ENCODE data around the gene GNAT2.

The GNAT2 gene

DNA sequence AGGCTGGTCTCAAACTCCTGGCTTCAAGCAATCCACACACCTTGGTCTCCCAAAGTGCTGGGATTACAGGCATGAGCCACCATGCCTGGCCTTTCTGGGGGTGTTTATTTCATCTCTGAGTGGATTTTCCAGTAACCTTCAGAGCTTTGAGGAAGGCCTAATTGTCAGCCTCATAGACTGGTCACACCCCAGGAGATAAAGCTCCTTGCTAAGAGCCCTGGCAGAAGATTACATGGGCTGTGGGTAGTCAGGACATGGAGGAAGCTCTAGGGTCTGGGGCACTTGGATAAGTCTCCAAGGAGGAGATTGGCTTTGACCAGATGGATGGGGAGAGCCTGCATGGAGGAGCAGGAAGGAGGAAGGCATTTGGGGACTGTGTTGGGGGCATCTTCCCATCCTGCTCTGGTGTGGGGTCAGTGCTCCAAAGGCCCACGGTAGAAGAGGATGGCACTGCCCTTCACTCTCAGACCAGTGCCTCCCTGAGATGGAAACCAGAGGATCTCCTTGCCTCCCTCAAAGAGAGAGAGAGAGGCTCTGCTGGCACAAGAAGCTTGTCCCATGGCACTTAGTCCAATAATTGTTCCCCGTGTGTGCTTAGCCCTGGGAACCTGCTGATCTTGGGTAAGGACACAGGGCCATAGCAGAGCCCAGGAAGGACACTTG, 21.8 kb upstream of the GNAT2 start:
- Histone ChIP-seq H3K27ac (ENCODE audit: low read depth, low read length) (no peak overlapping the region), H3K36me3 (ENCODE audit: insufficient read depth, low read length) (no peaks in the 10 kb centered on the region), H3K27me3 (ENCODE audit: insufficient read depth, low read length) (peaks cover 7% of the 10 kb centered on the region; the same call in 1 of the 2 replicates), H3K4me1 (ENCODE audit: insufficient read depth, low read length) (peaks cover 5% of the 10 kb centered on the region), H3K9ac (ENCODE audit: low read depth, low read length) (no peak overlapping the region), H3K9me3 (ENCODE audit: insufficient read depth, low read depth, low read length) (no peaks in the 10 kb centered on the region), H3K4me3 (ENCODE audit: low read length) (no peak overlapping the region)
- 87% methylated on average over 2 of the region's 2 CpGs for WGBS

DNA sequence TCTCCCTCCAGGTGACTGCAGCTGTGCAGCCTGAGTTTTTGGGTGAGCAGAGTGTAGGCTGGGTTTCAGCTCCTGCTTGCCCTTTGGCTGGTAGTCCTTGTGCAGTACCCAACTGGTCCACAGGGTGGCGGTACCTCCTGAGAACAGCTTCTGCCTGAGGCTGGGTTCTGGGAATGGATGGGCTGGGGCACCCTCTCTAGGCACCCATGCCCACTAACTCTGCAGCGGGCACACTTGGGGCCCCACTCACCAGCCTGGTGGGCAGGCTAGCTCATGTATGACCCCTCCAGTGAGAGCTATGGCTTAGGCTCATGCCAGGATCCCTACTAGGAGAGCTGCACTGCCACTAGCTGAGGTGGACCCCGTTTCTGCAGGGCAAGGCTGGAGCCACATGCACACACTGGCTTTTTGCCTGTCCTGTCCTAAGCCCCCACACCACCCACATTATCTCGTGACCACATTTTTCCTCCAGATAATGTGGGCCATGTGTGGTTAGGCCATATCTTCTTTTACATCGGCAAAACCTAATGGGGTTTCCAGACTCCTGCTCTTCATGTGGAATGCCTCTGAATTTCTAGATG, 21.0 kb upstream of the GNAT2 start:
- 46% methylated on average over 5 of the region's 5 CpGs for WGBS
- H3K4me1 ChIP-seq (ENCODE audit: insufficient read depth, low read length), result peaks cover 14% of the 10 kb centered on the region

DNA sequence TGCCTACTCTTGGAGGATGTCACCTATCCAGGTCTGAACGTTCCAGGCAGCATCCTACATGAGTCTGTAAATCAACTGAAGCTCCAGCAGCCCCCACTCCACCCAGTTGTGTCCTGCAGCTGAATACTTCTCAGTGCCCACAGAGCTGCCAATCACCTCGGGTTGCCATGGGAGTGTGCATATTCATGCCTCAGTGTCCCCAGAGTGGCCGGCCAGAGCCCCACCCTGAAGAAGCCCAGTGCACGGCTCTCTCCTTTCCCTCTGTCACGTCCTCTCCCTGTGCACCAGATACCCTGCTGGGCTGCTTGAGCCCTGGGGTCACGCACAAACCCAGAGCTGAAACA, 20.4 kb upstream of the GNAT2 start:
- Histone ChIP-seq H3K27ac (ENCODE audit: low read depth, low read length) (no peak overlapping the region), H3K27me3 (ENCODE audit: insufficient read depth, low read length) (peaks cover 7% of the 10 kb centered on the region; the same call in 1 of the 2 replicates), H3K9ac (ENCODE audit: low read depth, low read length) (no peak overlapping the region), H3K9me3 (ENCODE audit: insufficient read depth, low read depth, low read length) (no peaks in the 10 kb centered on the region), H3K36me3 (ENCODE audit: insufficient read depth, low read length) (no peaks in the 10 kb centered on the region), H3K4me3 (ENCODE audit: low read length) (no peak overlapping the region), H3K4me1 (ENCODE audit: insufficient read depth, low read length) (peaks cover 16% of the 10 kb centered on the region)
- 58% methylated on average over 6 of the region's 6 CpGs for WGBS

More for the DNA sequence above, 21.0 kb upstream of the GNAT2 start:
- no peak overlapping the region for H3K4me3 ChIP-seq (ENCODE audit: low read length)
- no peak overlapping the region for H3K9ac ChIP-seq (ENCODE audit: low read depth, low read length)
- peaks cover 7% of the 10 kb centered on the region; the same call in 1 of the 2 replicates for H3K27me3 ChIP-seq (ENCODE audit: insufficient read depth, low read length)
- no peaks in the 10 kb centered on the region for H3K36me3 ChIP-seq (ENCODE audit: insufficient read depth, low read length)
- no peaks in the 10 kb centered on the region for H3K9me3 ChIP-seq (ENCODE audit: insufficient read depth, low read depth, low read length)
- no peak overlapping the region for H3K27ac ChIP-seq (ENCODE audit: low read depth, low read length)

DNA sequence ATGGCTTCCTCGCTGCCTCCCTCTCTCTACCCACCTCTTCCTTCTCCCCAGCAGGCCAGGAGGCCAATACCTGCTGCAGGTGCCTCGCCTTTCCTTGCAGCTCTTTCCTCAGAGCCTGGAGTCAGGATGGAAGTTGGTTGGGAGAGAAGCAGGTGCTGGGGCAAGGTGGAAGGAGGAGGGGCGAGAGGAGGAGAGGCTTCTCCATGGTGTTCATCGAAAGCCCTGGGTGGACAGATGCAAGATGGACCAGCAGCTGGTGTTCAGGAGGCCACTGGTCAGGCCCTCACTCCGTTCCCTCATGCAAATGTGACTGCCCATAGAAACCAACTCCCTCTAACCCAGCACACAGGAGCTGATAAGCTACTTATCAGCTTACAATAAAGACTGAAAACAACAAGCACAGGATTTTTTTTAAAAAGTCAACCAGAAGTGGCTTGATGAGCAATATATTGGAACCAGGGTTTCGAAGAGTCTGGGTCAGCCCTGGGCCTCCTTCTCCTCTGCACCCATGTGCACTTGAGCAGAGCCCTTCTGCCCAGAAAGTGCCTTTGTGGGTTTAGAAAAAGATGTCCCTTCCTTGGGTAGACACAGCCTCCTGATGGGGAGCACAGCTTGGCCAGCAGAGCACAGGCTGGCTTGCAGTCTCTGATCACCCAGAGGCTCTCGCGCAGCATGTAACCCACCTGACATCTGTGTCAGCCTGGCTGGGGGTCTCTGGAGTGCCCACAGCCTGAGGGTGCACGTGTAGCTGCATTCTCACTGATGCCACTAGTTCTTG, 19.8 kb upstream of the GNAT2 start:
- Histone ChIP-seq H3K4me1 (ENCODE audit: insufficient read depth, low read length) (peaks cover 16% of the 10 kb centered on the region), H3K27ac (ENCODE audit: low read depth, low read length) (no peak overlapping the region), H3K36me3 (ENCODE audit: insufficient read depth, low read length) (no peaks in the 10 kb centered on the region), H3K27me3 (ENCODE audit: insufficient read depth, low read length) (peaks cover 7% of the 10 kb centered on the region; the same call in 1 of the 2 replicates), H3K9ac (ENCODE audit: low read depth, low read length) (no peak overlapping the region), H3K4me3 (ENCODE audit: low read length) (no peak overlapping the region), H3K9me3 (ENCODE audit: insufficient read depth, low read depth, low read length) (no peaks in the 10 kb centered on the region)
- 91% methylated on average over 9 of the region's 9 CpGs for WGBS

DNA sequence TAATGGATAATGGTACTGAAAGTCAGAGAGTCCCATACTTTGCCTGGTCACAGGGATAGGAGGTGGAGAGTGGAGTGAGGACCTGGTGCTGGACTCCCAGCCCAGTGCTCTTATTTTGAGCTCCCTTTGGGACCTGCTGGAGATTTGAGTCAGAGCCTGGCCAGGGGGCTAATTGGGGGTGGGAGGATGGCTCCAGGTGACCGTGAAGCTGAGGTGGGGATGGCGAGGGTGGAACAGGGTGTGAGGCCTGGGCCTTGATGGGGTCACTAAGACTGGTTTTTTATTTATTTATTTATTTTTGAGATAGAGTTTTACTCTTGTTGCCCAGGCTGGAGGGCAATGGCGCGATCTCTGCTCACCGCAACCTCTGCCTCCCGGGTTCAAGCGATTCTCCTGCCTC, 18.0 kb upstream of the GNAT2 start:
- Histone ChIP-seq H3K27me3 (ENCODE audit: insufficient read depth, low read length) (peaks cover under 1% of the 10 kb centered on the region; the same call in 1 of the 2 replicates), H3K4me3 (ENCODE audit: low read length) (no peak overlapping the region), H3K9ac (ENCODE audit: low read depth, low read length) (no peak overlapping the region), H3K9me3 (ENCODE audit: insufficient read depth, low read depth, low read length) (no peaks in the 10 kb centered on the region), H3K36me3 (ENCODE audit: insufficient read depth, low read length) (no peaks in the 10 kb centered on the region), H3K27ac (ENCODE audit: low read depth, low read length) (no peak overlapping the region), H3K4me1 (ENCODE audit: insufficient read depth, low read length) (peaks cover 16% of the 10 kb centered on the region)
- WGBS, result 96% methylated on average over 7 of the region's 7 CpGs

DNA sequence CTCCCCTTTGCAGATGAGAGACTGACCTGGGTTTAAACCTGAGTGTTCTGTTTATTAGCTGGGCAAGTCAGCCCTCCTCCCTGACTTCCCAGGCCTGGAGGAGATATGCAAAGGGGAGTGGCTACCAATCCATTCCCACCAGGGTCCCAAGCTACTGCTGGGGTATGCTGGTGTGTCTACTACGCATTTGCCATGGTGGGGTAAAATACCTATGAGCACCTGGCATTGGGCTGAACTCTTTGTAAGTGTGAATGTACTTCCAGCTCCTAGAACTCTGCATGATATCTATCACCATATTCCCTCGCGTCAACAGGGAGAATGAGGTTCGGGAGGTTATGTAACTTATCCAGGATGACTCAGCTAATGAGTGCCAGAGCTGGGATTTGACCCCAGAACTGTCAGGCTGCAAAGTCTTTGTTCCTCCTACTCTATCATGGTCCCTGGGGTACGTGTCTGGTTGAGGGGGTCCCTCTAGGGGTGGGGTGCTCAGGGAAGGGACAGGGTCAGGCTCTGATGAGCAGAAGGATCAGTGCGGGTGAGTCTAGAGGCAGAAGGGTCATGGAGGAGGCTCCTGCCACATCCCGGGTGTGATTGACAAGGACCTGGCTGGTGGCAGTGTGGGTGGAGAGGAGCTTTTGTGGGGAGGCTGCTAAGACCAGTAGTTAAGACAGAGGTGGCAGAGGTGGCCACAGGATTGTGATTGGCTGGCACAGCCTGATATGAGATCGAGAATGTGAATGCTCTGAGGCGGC, 17.0 kb upstream of the GNAT2 start:
- peaks cover 16% of the 10 kb centered on the region for H3K4me1 ChIP-seq (ENCODE audit: insufficient read depth, low read length)
- peaks cover 6% of the 10 kb centered on the region for H3K36me3 ChIP-seq (ENCODE audit: insufficient read depth, low read length)
- H3K27ac ChIP-seq (ENCODE audit: low read depth, low read length), result no peak overlapping the region
- H3K4me3 ChIP-seq (ENCODE audit: low read length), result no peak overlapping the region
- no peaks in the 10 kb centered on the region for H3K9me3 ChIP-seq (ENCODE audit: insufficient read depth, low read depth, low read length)
- 61% methylated on average over 9 of the region's 9 CpGs for WGBS
- no peak overlapping the region for H3K9ac ChIP-seq (ENCODE audit: low read depth, low read length)
- no peaks in the 10 kb centered on the region for H3K27me3 ChIP-seq (ENCODE audit: insufficient read depth, low read length)

DNA sequence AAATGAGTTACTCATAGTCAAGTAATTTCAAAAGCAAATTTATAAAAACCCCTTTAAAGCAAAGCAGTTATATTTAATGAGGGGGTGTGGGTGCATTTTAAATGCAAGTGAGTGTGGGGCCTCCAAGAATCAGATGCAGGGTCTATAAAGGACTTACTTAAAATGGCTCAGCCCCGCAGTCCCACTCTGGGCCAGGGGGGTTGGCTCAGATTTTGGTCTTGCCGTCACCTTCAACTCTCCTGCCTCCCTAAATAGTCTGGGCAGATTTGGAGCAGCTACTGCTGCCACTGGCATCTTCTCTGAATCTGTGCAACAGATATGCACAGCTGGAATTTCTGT, 16.4 kb upstream of the GNAT2 start:
- WGBS, result 62% methylated on average over 2 of the region's 2 CpGs
- Histone ChIP-seq H3K4me3 (ENCODE audit: low read length) (no peak overlapping the region), H3K27me3 (ENCODE audit: insufficient read depth, low read length) (no peaks in the 10 kb centered on the region), H3K9ac (ENCODE audit: low read depth, low read length) (no peak overlapping the region), H3K4me1 (ENCODE audit: insufficient read depth, low read length) (peaks cover 16% of the 10 kb centered on the region), H3K36me3 (ENCODE audit: insufficient read depth, low read length) (peaks cover 11% of the 10 kb centered on the region), H3K9me3 (ENCODE audit: insufficient read depth, low read depth, low read length) (no peaks in the 10 kb centered on the region), H3K27ac (ENCODE audit: low read depth, low read length) (no peak overlapping the region)

GRCh38 chr1:109634771-109635750, 15.6 kb upstream of the GNAT2 start:
- peaks cover 14% of the 10 kb centered on the region for H3K36me3 ChIP-seq (ENCODE audit: insufficient read depth, low read length)
- 79% methylated on average over 10 of the region's 13 CpGs for WGBS
- peaks cover 16% of the 10 kb centered on the region for H3K4me1 ChIP-seq (ENCODE audit: insufficient read depth, low read length)
- no peak overlapping the region for H3K9ac ChIP-seq (ENCODE audit: low read depth, low read length)
- no peaks in the 10 kb centered on the region for H3K27me3 ChIP-seq (ENCODE audit: insufficient read depth, low read length)
- no peaks in the 10 kb centered on the region for H3K9me3 ChIP-seq (ENCODE audit: insufficient read depth, low read depth, low read length)
- no peak overlapping the region for H3K4me3 ChIP-seq (ENCODE audit: low read length)
- no peak overlapping the region for H3K27ac ChIP-seq (ENCODE audit: low read depth, low read length)

DNA sequence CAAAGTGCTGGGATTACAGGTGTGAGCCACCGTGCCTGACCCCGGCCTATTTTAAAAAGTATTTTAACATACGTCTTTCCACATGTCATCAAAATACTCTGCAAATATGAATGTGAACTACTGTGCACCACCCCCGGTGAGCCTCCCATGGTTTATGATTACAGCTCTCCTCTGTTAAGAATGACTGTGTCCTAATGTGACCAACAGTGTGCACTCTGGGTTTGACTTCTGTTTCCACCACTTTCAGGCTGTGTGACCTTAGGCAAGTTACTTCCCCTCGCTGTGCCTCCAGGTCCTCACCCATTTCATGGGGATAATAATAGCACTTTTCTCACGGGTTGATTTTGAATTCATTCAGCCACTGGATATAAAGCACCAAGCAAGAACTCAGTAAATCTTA, 14.9 kb upstream of the GNAT2 start:
- Histone ChIP-seq H3K27ac (ENCODE audit: low read depth, low read length) (no peak overlapping the region), H3K9ac (ENCODE audit: low read depth, low read length) (no peak overlapping the region)
- WGBS, result 90% methylated on average over 6 of the region's 6 CpGs

DNA sequence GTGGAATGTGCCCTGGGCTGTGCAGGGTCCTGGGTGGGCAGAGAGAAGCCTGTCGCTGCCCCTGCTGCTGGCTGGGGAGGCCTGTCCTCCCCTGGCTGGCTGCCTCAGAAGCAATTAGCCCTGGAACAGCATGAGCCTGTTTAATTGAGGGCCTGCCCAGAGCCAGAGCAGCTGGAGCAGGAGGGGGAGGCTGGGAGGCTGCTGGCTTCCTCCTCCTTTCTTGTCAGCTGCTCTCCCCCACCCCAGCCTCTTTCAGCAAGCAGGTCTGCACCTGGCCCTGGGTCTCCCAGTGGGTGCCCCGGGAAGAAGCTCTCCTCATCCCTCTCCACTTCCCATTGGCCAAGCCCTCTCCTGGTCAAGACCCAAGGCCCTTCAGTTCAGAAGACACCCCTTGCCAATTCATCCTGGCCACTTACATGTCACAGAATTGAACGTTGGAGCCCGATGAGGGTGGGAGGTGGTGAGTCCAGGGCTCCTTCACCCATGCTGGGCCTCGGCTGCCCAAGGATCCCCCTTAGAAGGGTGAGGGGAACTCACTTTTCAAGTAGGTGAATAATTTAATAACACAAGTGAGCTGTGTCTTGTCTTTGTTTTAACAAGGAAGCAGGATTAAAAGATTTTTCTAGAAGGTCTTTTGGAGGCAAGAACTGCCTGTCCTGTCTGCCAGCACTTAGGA, 13.4 kb upstream of the GNAT2 start:
- Histone ChIP-seq H3K4me1 (ENCODE audit: insufficient read depth, low read length) (peaks cover 16% of the 10 kb centered on the region), H3K27ac (ENCODE audit: low read depth, low read length) (no peak overlapping the region), H3K4me3 (ENCODE audit: low read length) (no peak overlapping the region), H3K27me3 (ENCODE audit: insufficient read depth, low read length) (no peaks in the 10 kb centered on the region), H3K9ac (ENCODE audit: low read depth, low read length) (no peak overlapping the region), H3K9me3 (ENCODE audit: insufficient read depth, low read depth, low read length) (no peaks in the 10 kb centered on the region), H3K36me3 (ENCODE audit: insufficient read depth, low read length) (peaks cover 35% of the 10 kb centered on the region)
- WGBS, result 86% methylated on average over 5 of the region's 5 CpGs

More for the DNA sequence above, 14.9 kb upstream of the GNAT2 start:
- peaks cover 16% of the 10 kb centered on the region for H3K4me1 ChIP-seq (ENCODE audit: insufficient read depth, low read length)
- H3K27me3 ChIP-seq (ENCODE audit: insufficient read depth, low read length), result no peaks in the 10 kb centered on the region
- H3K4me3 ChIP-seq (ENCODE audit: low read length), result no peak overlapping the region
- H3K9me3 ChIP-seq (ENCODE audit: insufficient read depth, low read depth, low read length), result no peaks in the 10 kb centered on the region
- peaks cover 20% of the 10 kb centered on the region for H3K36me3 ChIP-seq (ENCODE audit: insufficient read depth, low read length)

Data from HUES64 (cell line).